NCI-H2081 (cell line): ENCODE measurements around the gene ZNF165.
"Not testable (repeated sequence)": the region's sequence is repeated elsewhere in the genome, so short reads cannot be mapped to it uniquely, and the experiment has no call there.

Source experiments
- DNase-seq, 2 experiments: peaks; one replicate each; lab custom pipeline; 2025; lab: John Stamatoyannopoulos, UW

Gene ZNF165

DNA sequence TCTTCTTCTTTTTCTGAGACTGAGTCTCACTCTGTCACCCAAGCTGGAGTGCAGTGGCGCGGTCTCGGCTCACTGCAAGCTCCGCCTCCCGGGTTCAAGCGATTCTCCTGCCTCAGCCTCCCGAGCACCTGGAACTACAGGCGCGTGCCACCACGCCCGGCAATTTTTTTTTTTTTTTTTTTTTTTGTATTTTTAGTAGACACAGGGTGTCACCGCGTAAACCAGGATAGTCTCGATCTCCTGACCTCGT is at the start of gene ZNF165:
ZNF165 (plus strand) TSS at position 188 of the 250 bp plus-strand sequence. CDS start 4,913 bp downstream, outside the sequence.
- DNase-seq, result not testable (repeated sequence)

DNA sequence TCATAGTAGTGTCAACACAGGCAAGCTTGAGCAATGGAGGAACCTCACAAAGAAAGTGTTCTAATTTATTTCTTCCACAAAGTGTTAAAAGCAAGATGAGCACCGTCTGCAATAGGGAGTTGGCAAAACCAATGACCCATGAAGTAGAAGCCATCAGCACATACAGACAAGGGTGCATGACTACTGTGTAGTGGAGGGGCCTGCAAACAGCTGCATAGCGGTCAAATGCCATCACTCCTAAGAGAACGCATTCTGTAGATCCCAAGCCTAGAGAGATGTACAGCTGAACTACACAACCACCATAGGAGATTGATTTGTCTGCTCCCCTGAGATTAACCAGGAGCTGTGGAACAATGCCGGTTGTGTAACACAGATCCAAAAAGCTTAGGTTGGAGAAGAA is 26.8 kb upstream of the ZNF165 start:
- DNase-seq, result no peak

DNA sequence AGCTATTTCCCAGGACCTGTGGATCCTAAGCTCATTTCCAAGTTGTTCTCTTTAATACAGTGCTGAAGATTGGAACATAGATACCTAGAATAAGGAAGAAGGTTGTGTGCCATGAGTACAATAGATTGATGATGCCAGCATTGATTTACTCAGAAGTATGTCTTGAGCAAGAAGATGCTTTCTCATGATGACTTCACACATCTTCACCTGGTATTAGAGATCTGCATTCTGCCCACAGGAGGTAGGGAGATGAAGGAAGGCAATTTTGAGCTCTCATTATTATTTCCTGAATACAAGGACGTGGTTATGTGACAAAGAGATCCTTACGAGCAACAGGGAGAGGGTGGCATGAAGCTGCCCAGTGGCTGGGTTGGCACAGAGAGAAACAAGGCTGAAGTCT is 20.0 kb upstream of the ZNF165 start:
- DNase-seq, result no peak

GRCh38 chr6:28064272-28064671 is 16.1 kb upstream of the ZNF165 start:
- no peak for DNase-seq

- no peak for DNase-seq
Measured at GRCh38 chr6:28068067-28068466, 12.3 kb upstream of the ZNF165 start.

DNA sequence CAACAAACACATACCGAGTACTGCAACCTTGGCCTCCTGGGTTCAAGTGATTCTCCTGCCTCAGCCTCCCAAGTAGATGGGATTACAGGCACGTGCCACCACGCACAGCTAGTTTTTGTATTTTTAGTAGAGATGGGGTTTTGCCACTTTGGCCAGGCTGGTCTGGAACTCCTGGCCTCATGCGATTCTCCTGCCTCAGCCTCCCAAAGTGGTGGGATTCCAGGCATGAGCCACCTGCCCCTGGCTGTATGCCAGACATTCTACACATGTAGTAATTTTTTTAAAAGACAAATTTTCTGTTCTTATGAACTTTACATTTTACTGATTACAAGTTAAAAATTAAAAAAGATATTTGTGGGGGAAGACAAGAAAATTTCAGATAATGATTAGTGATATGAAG is 9.4 kb upstream of the ZNF165 start:
- not testable (repeated sequence) for DNase-seq

- DNase-seq, result no peak
Measured at GRCh38 chr6:28078050-28078449, 2.3 kb upstream of the ZNF165 start.

DNA sequence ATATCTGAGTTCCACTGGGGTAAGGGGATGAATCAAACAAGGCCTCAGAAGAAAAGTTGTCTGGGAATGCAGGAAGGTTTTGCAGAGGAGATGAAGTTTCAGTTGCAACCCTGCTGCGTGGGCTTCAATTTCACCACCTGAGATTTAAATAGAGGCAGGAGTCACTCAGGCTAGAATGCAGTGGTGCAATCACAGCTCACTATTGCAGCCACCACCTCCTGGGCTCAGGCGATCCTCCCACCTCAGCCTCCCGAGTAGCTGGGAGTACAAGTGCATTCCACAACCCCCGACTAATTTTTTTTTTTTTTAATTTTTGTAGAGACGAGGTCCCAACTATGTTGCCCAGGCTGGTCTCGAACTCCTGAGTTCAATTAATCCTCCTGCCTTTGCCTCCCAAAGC is 1.5 kb upstream of the ZNF165 start:
- DNase-seq, result no peak

GRCh38 chr6:28080631-28081485 is 490 bp downstream of the ZNF165 start:
- DNase-seq, result peak; percentile 92 to 95

DNA sequence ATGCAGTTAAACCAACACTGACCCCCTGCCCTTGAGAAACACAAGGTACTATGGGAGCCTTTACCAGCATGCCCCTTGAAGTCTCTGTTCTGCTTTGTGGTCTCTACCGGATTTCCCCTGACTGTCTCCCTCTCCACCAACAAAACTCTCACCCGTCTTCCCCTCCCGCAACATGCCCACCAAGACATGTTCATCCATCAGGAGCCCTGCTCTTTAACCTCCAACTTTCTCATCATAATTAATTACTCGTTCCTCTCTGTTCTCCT is 1.1 kb downstream of the ZNF165 start:
- DNase-seq, result no peak

DNA sequence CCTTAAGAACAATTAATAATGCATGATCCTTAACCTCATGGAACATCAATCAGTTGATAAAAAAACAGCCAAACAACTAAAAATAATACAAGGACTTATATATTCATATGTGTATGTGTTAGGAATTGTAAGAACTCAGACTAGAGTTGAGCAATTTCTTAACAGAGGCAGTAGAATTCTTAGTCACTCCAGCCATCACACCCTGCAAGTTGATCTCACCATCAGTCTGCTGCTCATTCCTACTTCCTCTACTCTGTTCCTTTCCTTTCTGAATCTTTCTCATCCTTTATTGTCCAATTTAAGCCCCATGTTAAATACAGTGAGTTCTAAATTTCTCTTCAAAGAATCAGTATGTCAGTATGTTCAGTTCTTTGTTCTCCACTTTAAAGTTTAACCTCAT is 2.6 kb downstream of the ZNF165 start:
- DNase-seq, result no peak

DNA sequence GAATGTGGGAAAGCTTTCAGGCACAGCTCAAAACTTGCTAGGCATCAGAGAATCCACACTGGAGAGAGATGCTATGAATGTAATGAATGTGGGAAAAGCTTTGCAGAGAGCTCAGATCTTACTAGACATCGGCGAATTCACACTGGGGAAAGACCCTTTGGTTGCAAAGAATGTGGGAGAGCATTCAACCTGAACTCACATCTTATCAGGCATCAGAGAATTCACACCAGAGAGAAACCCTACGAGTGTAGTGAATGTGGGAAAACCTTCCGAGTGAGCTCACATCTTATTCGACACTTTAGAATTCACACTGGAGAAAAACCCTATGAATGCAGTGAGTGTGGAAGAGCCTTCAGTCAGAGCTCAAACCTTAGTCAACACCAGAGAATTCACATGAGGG is 8.7 kb downstream of the ZNF165 start:
- no peak for DNase-seq

- no peak for DNase-seq
Measured at GRCh38 chr6:28090917-28091586, 10.7 kb downstream of the ZNF165 start.

DNA sequence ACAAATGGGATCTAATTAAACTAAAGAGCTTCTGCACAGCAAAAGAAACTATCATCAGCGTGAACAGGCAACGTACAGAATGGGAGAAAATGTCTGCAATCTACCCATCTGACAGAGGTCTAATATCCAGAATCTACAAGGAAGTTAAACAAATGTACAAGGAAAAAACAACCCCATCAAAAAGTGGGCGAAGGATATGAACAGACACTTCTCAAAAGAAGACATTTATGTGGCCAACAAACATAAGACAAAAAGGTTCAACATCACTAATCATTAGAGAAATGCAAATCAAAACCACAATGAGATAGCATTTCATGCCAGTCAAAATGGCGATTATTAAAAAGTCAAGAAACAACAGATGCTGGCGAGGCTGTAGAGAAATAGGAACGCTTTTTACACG is 21.9 kb downstream of the ZNF165 start:
- DNase-seq, result not testable (repeated sequence)

DNA sequence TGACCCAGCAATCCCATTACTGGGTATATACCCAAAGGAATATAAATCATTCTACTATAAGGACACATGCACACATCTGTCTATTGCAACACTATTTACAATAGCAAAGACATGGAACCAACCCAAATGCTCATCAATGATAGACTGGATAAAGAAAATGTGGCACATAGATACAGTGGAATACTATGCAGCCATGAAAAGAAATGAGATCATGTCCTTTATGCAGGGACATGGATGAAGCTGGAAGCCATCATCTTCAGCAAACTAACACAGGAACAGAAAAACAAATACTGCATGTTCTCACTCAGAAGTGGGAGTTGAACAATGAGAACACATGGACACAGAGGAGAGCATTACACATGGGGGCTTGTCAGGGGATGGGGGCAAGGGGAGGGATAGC is 22.3 kb downstream of the ZNF165 start:
- not testable (repeated sequence) for DNase-seq

DNA sequence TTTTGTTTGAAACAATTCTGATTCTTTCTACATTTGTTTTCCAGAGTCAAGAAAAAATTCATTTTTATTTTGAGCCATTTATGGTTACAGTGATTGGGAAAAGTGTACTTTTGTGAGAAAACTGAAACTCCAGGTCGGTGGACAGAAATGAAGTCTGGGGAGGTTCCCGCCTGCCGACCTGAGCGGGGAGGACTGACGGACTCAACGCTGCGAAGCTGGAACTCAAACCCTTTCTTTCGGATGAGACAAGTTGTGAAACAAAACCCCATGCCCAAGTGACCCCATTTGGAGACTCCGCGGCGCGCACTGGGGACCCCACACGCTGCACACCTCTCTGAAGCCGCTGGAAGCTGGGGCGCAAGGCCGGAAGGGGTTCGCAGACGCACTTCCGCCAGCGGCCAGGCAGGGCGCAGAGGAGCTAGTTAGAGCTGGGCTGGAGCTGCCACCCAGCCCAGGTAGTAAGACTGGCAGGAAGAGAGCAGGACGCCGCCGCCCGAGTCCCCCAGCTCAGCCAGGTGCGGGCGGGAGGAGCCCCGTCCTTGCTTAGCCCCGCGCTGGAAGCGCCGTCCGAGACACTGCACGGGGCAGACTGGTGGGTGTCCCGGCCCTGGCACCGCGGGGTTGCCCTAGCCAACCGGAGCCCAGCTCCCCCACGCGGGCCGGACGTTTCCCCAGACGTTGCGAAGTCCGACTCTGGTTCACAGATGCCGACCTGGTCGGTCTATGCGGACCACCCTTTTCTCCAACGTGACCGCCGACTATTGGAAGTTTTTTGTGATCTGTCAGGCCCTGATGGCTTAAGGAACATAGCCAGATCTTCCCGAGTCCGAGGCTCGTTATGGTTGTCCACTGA is 24.2 kb downstream of the ZNF165 start:
- DNase-seq, result peak; percentile 77 to 88

- DNase-seq, result peak in 1 of 2 experiments; percentile 7
Measured at GRCh38 chr6:28105245-28105639, 24.9 kb downstream of the ZNF165 start.

- DNase-seq, result no peak
Measured at GRCh38 chr6:28107506-28107905, 27.1 kb downstream of the ZNF165 start.

- DNase-seq, result no peak
Measured at GRCh38 chr6:28111964-28112363, 31.6 kb downstream of the ZNF165 start.

DNA sequence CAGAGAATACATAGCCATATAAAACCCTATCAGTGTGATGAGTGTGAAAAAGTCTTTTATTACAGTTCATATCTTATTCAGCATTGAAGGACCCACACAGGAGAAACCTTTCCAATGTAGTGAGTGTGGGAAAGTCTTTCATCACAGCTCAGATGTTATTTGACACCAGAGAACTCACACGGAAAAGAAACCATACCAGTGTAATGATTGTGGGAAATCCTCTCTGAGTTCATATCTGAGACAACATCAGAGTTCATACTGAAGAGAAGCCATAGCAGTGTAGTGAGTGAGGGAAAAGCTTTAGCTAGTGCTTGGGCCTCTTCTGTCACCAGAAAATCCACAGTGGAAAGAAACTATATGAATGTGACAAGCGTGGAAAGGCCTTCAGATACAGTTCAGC is 35.4 kb downstream of the ZNF165 start:
- no peak for DNase-seq

DNA sequence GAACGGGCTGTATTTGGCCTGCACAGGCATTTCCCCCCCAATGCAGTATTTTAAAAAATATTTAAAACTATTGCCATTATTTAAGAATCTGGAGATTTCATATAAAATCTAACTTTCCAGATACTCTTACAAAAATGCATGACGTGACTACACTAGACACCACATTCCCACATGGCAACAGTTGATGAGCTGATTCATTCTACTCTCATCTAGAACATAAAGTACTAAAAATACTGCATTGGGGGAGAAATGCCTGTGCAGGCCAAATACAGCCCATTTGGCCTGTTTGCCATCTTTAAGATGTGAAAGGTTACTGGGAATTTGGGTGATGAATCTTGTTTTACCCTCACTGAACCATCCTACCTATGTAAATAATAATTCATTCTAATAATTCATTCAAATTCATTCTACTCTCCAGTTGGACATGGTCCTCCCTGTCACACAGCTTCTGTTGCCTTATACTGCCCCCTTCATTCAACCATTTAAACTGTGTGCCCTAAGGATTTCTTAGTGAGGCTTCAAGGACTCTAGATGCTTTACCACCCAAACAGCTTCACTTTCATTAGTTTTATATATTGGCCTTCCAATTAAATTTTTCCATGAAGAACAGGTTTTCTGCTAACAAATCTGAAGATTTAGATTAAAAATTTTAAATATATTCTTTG is 37.1 kb downstream of the ZNF165 start:
- no peak for DNase-seq

GRCh38 chr6:28118217-28118616 is 37.8 kb downstream of the ZNF165 start:
- no peak for DNase-seq

- DNase-seq, result no peak
Measured at GRCh38 chr6:28121876-28122275, 41.5 kb downstream of the ZNF165 start.
